ENCODE results near the gene CLRN3.

The CLRN3 gene

GRCh38 chr10:127877116-127877515 is 15.6 kb downstream of the CLRN3 start:
- DNase-seq (ENCODE audit: low read depth), result no peak
- H3K4me3 ChIP-seq (ENCODE audit: low read depth, low read length), result no peak overlapping the region
- TF ChIP-seq CTCF (IDR thresholded peaks at IDR 0.05; ENCODE audit: insufficient read depth, low read depth, low read length, missing control alignments), result no peak

GRCh38 chr10:127875916-127876315 is 16.8 kb downstream of the CLRN3 start:
- DNase-seq (ENCODE audit: low read depth), result no peak
- TF ChIP-seq CTCF (IDR thresholded peaks at IDR 0.05; ENCODE audit: insufficient read depth, low read depth, low read length, missing control alignments), result no peak
- no peak overlapping the region for H3K4me3 ChIP-seq (ENCODE audit: low read depth, low read length)

GRCh38 chr10:127875449-127875765 is 17.3 kb downstream of the CLRN3 start:
- H3K4me3 ChIP-seq (ENCODE audit: low read depth, low read length), result no peak overlapping the region
- no peak for TF ChIP-seq CTCF (IDR thresholded peaks at IDR 0.05; ENCODE audit: insufficient read depth, low read depth, low read length, missing control alignments)
- no peak for DNase-seq (ENCODE audit: low read depth)

GRCh38 chr10:127874671-127875448 is 17.9 kb downstream of the CLRN3 start:
- DNase-seq (ENCODE audit: low read depth), result no peak
- TF ChIP-seq CTCF (IDR thresholded peaks at IDR 0.05; ENCODE audit: insufficient read depth, low read depth, low read length, missing control alignments), result no peak
- no peak overlapping the region for H3K4me3 ChIP-seq (ENCODE audit: low read depth, low read length)

GRCh38 chr10:127873901-127874470 is 18.8 kb downstream of the CLRN3 start:
- TF ChIP-seq CTCF (IDR thresholded peaks at IDR 0.05; ENCODE audit: insufficient read depth, low read depth, low read length, missing control alignments), result no peak
- no peak for DNase-seq (ENCODE audit: low read depth)
- no peak overlapping the region for H3K4me3 ChIP-seq (ENCODE audit: low read depth, low read length)

GRCh38 chr10:127872871-127873600 is 19.7 kb downstream of the CLRN3 start:
- no peak for TF ChIP-seq CTCF (IDR thresholded peaks at IDR 0.05; ENCODE audit: insufficient read depth, low read depth, low read length, missing control alignments)
- no peak for DNase-seq (ENCODE audit: low read depth)
- no peak overlapping the region for H3K4me3 ChIP-seq (ENCODE audit: low read depth, low read length)
